Activated CD8-positive, alpha-beta T cell treated with anti-CD3 and anti-CD28 coated beads for 36 hours (primary cell): Measurements from ENCODE around the gene WDFY2. TPM values are rescaled to one million over a fixed set of nuclear protein-coding genes. Genes with fewer than 3 reads are reported as not detected.

Experiments
- ATAC-seq: fragments of 200-7000 bp; cut with Tn5 transposase; one replicate; pipeline ENCODE4 v1.10.0; 2021; ENCODE audit warnings: mild to moderate bottlenecking, moderate library complexity
- CTCF ChIA-PET: fragments of 350-600 bp; sonication (Branson Sonifier 250); formaldehyde crosslinking; loops from one replicate; lab custom pipeline; 2021; ENCODE audit warnings: antibody characterized with exemption; lab: Charles Lee
- POLR2A ChIA-PET: fragments of 350-600 bp; sonication (Branson Sonifier 250); formaldehyde crosslinking; loops from one replicate; lab custom pipeline; 2021; ENCODE audit warnings: antibody characterized with exemption; lab: Charles Lee
- DNase-seq: peaks from one replicate; pipeline ENCODE4 v3.0.0-alpha.2; 2020
- H3K27ac Mint-ChIP-seq: one replicate; pipeline ENCODE4 v1.8.0; 2021; ENCODE audit warnings: mild to moderate bottlenecking, mixed read lengths
- H3K27me3 Mint-ChIP-seq: one replicate; pipeline ENCODE4 v1.8.0; 2021; ENCODE audit warnings: mixed read lengths
- H3K36me3 Mint-ChIP-seq: one replicate; pipeline ENCODE4 v1.8.0; 2021; ENCODE audit warnings: low read depth, mixed read lengths
- H3K4me1 Mint-ChIP-seq: one replicate; pipeline ENCODE4 v1.8.0; 2021; ENCODE audit warnings: low read depth, mixed read lengths
- H3K4me3 Mint-ChIP-seq: one replicate; pipeline ENCODE4 v1.8.0; 2021; ENCODE audit warnings: mild to moderate bottlenecking, moderate library complexity, mixed read lengths
- H3K9me3 Mint-ChIP-seq: one replicate; pipeline ENCODE4 v1.8.0; 2021; ENCODE audit warnings: mixed read lengths
- intact Hi-C: fragments of 100-400 bp; cut with micrococcal nuclease; formaldehyde crosslinking; loops from one replicate; pipeline ENCODE4 v1.10.0; 2022
- total RNA-seq, 2 experiments: library from RNA; stranded (reverse); gene quantifications; one replicate each; pipeline ENCODE4 v1.2.3, GENCODE V29; 2021
- TF ChIP-seq, protein P1 (sequence below): fragments of 200-600 bp; IDR thresholded peaks from one replicate; pipeline ENCODE4 v1.8.0; 2022; ENCODE audit warnings: antibody characterized with exemption, mild to moderate bottlenecking

The WDFY2 gene
- total RNA-seq, 2 experiments from 2014 or later: 11.2 to 11.6 TPM

DNA sequence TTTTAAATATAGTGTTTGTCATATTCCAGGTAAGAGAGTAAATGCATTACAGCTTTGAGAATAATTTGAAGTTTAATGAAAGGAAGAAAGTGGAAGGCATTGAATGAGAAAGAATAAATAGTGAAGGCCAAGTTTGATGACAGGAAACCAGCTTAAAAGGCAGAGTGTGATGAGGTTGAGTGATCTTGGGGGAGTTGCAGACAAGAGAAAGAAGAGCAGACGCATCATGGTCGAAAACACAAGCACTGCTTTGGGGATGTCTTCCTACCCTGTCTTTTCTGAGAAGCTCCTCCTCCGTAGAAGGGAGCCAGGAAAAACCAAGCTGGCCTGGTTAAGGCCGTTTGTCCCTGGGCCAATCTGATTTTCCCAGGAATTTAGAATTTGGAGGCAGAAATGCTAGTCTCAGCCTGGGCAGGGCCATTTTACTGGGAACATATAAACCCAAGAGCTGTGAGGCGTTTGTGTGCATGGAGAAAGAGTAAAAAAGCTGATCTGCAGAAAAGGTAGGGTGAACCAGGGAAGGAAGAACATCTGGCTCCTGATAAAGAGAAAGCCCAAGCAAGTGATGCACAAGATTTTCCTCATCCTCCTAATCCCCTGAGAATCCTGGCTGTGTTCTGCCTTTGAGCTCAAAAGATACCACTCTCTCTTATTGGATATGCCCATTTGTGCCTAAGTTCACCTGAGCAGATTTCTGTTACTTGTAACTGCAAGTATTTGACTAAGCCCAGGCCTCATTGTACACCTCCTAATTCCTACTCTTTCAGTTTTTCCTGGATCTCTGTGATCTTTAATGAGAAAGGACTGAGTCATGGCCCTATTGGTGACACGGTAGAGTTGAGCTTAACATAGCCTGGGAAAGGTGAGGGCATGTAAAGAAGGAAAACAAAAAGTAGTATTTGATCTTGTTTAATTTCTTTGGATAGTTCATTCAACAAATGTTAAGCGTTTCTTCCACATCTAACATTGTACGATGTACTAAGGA lies 80.0 kb downstream of the WDFY2 start:
- ChIA-PET POLR2A (no interaction called here), CTCF (interaction anchor here (1.3 kb wide), 2 partner anchors 11 to 19 kb away, joined by 3 to 4 read pairs; no protein-coding TSS in a partner anchor)
- no peak overlapping the region for H3K27ac Mint-ChIP-seq
- peaks cover 3% of the 10 kb centered on the region for H3K36me3 Mint-ChIP-seq
- ATAC-seq: no peak
- no peaks in the 10 kb centered on the region for H3K27me3 Mint-ChIP-seq
- DNase-seq: no peak
- H3K4me1 Mint-ChIP-seq: peaks cover 20% of the 10 kb centered on the region
- TF ChIP-seq, protein P1, sequence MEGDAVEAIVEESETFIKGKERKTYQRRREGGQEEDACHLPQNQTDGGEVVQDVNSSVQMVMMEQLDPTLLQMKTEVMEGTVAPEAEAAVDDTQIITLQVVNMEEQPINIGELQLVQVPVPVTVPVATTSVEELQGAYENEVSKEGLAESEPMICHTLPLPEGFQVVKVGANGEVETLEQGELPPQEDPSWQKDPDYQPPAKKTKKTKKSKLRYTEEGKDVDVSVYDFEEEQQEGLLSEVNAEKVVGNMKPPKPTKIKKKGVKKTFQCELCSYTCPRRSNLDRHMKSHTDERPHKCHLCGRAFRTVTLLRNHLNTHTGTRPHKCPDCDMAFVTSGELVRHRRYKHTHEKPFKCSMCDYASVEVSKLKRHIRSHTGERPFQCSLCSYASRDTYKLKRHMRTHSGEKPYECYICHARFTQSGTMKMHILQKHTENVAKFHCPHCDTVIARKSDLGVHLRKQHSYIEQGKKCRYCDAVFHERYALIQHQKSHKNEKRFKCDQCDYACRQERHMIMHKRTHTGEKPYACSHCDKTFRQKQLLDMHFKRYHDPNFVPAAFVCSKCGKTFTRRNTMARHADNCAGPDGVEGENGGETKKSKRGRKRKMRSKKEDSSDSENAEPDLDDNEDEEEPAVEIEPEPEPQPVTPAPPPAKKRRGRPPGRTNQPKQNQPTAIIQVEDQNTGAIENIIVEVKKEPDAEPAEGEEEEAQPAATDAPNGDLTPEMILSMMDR: no peak
- no peak overlapping the region for H3K4me3 Mint-ChIP-seq
- no peaks in the 10 kb centered on the region for H3K9me3 Mint-ChIP-seq
- intact Hi-C loops: no loop called here

DNA sequence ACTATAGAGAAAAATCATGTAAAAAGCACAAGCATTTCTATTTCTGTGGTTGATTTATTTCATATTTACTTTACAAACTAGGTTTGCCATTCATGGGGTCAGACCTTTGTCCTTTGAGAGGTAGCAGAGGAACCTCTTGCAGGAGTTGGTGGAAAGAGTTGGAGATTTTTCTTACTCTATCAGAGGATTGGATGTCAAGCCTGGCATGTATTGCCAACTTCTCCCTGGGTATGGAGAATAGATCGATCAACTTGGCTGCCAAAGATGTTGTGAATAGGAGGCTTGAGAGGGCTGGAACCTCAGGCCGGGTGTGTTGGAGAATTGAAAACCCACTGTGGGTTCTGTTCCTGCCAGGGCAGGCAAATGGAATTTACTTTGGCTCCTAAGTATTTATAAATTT lies 81.2 kb downstream of the WDFY2 start:
- no peaks in the 10 kb centered on the region for H3K27me3 Mint-ChIP-seq
- H3K4me1 Mint-ChIP-seq: peaks cover 26% of the 10 kb centered on the region
- peaks cover 3% of the 10 kb centered on the region for H3K36me3 Mint-ChIP-seq
- DNase-seq: no peak
- TF ChIP-seq, protein P1: no peak
- intact Hi-C loops: no loop called here
- no peak overlapping the region for H3K4me3 Mint-ChIP-seq
- ATAC-seq: no peak
- no peaks in the 10 kb centered on the region for H3K9me3 Mint-ChIP-seq
- POLR2A ChIA-PET: no interaction called here
- no peak overlapping the region for H3K27ac Mint-ChIP-seq
- CTCF ChIA-PET: interaction anchor here (1.3 kb wide), 1 partner anchor 20 kb away, joined by 3 read pairs; no protein-coding TSS in a partner anchor

DNA sequence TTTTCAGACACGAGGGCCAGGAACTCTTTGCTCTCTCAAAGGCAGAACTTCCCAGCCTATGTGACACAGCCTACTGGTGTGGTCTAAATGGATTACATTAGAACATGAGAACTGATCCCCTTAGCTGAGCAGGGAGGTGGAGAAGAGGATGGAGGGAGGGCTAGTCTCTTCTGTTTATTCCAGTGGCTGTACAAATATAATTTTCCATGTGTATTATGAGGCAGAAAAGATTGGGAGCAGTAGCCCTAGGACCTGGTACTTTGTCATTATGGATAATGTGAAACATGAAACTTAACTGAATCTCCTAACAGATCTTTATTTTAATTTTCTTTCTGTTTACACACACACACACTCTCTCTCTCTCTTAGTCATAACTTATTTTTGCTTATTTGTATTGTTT lies 82.1 kb downstream of the WDFY2 start:
- Mint-ChIP-seq H3K27ac (no peak overlapping the region), H3K4me1 (peaks cover 26% of the 10 kb centered on the region), H3K27me3 (no peaks in the 10 kb centered on the region), H3K4me3 (no peak overlapping the region), H3K9me3 (peaks cover 6% of the 10 kb centered on the region), H3K36me3 (peaks cover 4% of the 10 kb centered on the region)
- ChIA-PET CTCF (no interaction called here), POLR2A (no interaction called here)
- TF ChIP-seq, protein P1: no peak
- intact Hi-C loops: no loop called here
- DNase-seq: no peak
- no peak for ATAC-seq

DNA sequence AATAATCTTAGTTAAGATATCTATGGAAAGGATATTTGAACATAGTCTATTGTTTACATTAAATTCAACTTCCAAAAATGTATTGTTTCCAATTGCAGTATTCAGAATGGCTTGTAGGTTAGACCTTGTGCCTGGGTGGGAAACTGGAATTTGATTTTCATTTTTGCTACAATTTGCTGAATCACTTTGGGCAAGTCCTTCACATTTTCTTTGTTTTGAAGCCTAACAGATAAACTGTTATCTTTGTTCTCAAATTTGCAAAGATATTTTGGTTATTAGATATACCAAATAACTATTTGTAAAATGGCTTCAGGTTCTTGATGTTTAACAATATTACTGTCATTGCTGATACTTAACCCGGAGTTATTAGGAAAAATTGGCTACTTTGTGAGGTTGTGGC lies 82.6 kb downstream of the WDFY2 start:
- H3K4me3 Mint-ChIP-seq: no peak overlapping the region
- no peak for ATAC-seq

More for the DNA sequence above, 82.6 kb downstream of the WDFY2 start:
- Mint-ChIP-seq H3K27ac (no peak overlapping the region), H3K4me1 (peaks cover 26% of the 10 kb centered on the region), H3K27me3 (no peaks in the 10 kb centered on the region), H3K9me3 (peaks cover 8% of the 10 kb centered on the region), H3K36me3 (peaks cover 4% of the 10 kb centered on the region)
- intact Hi-C loops: no loop called here
- CTCF ChIA-PET: no interaction called here
- TF ChIP-seq, protein P1: no peak
- POLR2A ChIA-PET: no interaction called here
- no peak for DNase-seq
